Right atrium auricular region (tissue), 2 donors: ENCODE measurements around the gene NXF2B. TPM values are rescaled to one million over a fixed set of nuclear protein-coding genes. Genes with fewer than 3 reads are reported as not detected.
"Not testable (repeated sequence)": the region's sequence is repeated elsewhere in the genome, so short reads cannot be mapped to it uniquely, and the experiment has no call there.

Experiments used
- DNase-seq: peaks from one replicate; pipeline ENCODE4 v3.0.0-alpha.2; 2019; ENCODE audit warnings: low spot score
- H3K27ac ChIP-seq, 2 donors: fragments of 200-600 bp; sonication (generic); 1 replicate in 1 of 2; 2 replicates in 1 of 2; pipeline ENCODE4 v1.5.1; 2016 to 2019
- H3K27me3 ChIP-seq, 2 donors: fragments of 200-600 bp; sonication (generic); one replicate each; pipeline versions ENCODE4 v1.5.1 to v1.6.0; 2017 to 2019
- H3K36me3 ChIP-seq: fragments of 200-600 bp; sonication (generic); one replicate; pipeline ENCODE4 v1.5.1; 2016
- H3K4me1 ChIP-seq, 2 donors: fragments of 200-600 bp; sonication (generic); one replicate each; pipeline versions ENCODE4 v1.5.1 to v1.6.0; 2017 to 2019
- H3K4me3 ChIP-seq, 2 donors: fragments of 200-600 bp; sonication (generic); 1 replicate in 1 of 2; 2 replicates in 1 of 2; pipeline ENCODE4 v1.5.1; 2017 to 2019; ENCODE audit warnings: mild to moderate bottlenecking in 1 of 2, moderate library complexity in 1 of 2
- H3K9me3 ChIP-seq, 2 donors: fragments of 200-600 bp; sonication (generic); one replicate each; pipeline ENCODE4 v1.5.1; 2019
- total RNA-seq, 2 donors: library from RNA; depleted of rRNA; stranded (reverse); fragments of >200 nt; gene quantifications; one replicate each; pipeline ENCODE4 v1.1.0, GENCODE V29; 2016
- TF ChIP-seq, protein P1 (sequence below), 2 donors: fragments of 200-600 bp; sonication (generic); IDR thresholded peaks; one replicate each; pipeline ENCODE4 v1.5.1; 2019; ENCODE audit warnings: antibody characterized with exemption in 2 of 2

The NXF2B gene, protein sequence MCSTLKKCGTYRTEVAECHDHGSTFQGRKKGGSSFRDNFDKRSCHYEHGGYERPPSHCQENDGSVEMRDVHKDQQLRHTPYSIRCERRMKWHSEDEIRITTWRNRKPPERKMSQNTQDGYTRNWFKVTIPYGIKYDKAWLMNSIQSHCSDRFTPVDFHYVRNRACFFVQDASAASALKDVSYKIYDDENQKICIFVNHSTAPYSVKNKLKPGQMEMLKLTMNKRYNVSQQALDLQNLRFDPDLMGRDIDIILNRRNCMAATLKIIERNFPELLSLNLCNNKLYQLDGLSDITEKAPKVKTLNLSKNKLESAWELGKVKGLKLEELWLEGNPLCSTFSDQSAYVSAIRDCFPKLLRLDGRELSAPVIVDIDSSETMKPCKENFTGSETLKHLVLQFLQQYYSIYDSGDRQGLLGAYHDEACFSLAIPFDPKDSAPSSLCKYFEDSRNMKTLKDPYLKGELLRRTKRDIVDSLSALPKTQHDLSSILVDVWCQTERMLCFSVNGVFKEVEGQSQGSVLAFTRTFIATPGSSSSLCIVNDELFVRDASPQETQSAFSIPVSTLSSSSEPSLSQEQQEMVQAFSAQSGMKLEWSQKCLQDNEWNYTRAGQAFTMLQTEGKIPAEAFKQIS
- total RNA-seq, result not detected

DNA sequence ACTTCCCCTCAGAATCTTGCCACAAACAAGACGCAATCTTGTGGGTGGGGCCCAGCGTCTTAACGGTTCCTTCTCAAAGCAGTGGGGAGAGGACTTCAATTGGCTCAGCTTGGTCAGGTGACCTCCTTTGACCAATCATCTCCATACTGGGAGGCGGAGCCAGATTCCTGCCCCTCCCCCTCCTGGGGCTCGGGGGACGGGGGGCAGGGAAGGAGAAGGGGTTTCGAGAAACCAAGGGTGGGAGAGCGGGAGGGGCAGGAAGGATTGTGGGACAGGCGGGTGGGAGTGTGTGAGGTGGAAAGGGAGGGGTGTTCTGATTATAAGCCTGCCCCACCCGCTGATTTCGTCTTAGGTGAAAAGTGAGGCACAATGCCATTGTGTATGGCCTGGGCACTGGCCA, at the start of gene NXF2B:
Gene NXF2B (minus strand): TSS at position 101 of the 400 bp plus-strand sequence. CDS start 59,972 bp downstream, outside the sequence.
- DNase-seq, H3K36me3 ChIP-seq, H3K27ac ChIP-seq, H3K9me3 ChIP-seq, H3K4me1 ChIP-seq, H3K4me3 ChIP-seq, H3K27me3 ChIP-seq: not testable (repeated sequence)

GRCh38 chrX:102478765-102479164, 39.0 kb upstream of the NXF2B start:
- H3K4me3 ChIP-seq, H3K27me3 ChIP-seq, DNase-seq, H3K9me3 ChIP-seq, H3K27ac ChIP-seq, H3K36me3 ChIP-seq, H3K4me1 ChIP-seq: not testable (repeated sequence)

DNA sequence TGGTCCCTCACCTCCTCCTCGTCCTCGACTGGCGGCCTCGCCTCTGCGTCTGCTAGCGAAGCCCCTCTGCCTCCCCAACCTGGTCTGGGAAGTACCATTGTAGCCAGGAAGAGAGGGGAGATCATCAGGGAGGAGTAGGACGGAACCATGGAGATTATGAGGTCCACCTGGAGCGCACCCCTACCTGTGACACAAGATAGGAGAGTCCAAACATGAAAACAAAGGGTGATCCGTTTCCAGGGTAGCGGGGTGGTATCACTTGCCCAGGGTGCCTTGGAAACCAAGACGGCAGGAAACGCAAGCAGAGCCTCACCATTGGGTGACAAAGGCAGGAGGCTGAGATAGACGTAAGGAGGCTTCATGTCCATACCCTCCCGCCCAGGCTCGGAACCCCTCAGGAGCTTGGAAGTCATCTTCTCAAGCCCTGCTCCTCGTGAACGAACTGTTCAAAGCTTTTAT, 32.0 kb upstream of the NXF2B start, which contains the start of gene TCP11X2:
Gene TCP11X2 (minus strand): TSS at position 51 of the 459 bp plus-strand sequence.
- H3K9me3 ChIP-seq, DNase-seq, H3K27me3 ChIP-seq: not testable (repeated sequence)

DNA sequence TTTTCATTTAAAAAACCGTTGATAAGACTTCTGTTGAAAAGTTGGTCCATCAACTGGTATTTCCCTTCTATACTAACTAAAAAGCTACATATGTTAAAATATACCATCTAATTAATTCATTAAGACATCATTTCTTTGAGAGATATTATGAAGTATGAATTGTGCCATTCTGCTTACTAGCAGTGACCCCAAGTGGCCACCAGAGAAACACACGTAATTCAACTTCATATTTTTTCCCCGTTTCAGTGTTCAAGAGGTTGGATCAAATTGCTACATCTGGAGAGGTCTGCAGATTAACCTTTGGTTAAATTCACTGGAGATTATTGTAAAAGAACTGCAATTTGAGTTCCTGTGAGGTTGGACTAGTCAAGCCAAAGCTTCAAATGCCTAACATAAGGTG, 30.4 kb upstream of the NXF2B start:
- not testable (repeated sequence) for H3K9me3 ChIP-seq, H3K36me3 ChIP-seq, H3K27ac ChIP-seq, H3K27me3 ChIP-seq, H3K4me1 ChIP-seq, H3K4me3 ChIP-seq, DNase-seq

More for the DNA sequence above, 32.0 kb upstream of the NXF2B start, which contains the start of gene TCP11X2:
- H3K27ac ChIP-seq, H3K4me1 ChIP-seq, H3K4me3 ChIP-seq, H3K36me3 ChIP-seq: not testable (repeated sequence)

- not testable (repeated sequence) for H3K9me3 ChIP-seq, H3K36me3 ChIP-seq, H3K27me3 ChIP-seq, DNase-seq, H3K27ac ChIP-seq, H3K4me3 ChIP-seq, H3K4me1 ChIP-seq
Observed at GRCh38 chrX:102458615-102459014, 18.8 kb upstream of the NXF2B start.

- H3K4me3 ChIP-seq, H3K27me3 ChIP-seq, H3K4me1 ChIP-seq, H3K36me3 ChIP-seq, DNase-seq, H3K27ac ChIP-seq, H3K9me3 ChIP-seq: not testable (repeated sequence)
Observed at GRCh38 chrX:102414493-102414892, 25.3 kb downstream of the NXF2B start.

DNA sequence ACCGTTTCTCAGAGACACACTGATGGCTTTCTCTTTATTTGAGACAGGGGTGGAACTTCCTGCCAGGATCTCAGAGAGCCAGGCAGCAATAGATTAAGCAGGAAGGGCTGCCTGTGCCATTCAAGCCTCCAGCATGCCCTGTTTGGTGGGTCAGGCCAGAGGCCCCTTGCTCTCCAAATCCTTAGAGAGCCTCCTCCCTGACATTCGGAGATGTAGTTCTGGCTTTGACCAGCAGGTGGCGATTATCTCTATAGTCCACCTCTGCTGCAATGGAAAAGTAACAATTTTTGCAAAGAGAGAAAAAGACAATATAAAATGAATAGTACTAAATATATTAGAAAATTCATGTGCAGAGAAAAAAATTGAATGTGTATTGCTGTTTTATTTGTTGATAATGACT, 93.9 kb downstream of the NXF2B start:
- peak; percentile 73 for DNase-seq

DNA sequence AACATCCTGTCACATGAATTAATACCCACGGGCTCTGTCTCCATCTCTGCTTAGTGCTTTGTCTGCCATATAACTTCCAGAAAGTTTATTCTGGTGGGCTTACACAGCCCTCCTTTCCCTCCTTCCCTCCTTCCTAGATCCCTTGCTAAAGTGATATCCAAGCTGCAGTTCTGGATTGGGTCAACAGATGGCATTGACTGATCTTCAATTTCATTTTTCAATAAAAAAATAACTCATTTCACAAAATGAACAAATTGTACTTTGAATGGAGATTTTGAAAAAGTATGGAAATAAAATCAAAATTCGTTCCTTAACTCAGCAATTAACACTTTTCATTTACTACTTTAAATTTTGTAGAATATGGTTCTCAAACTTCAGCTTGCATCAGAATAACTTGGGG, 97.9 kb downstream of the NXF2B start:
- Histone ChIP-seq H3K4me1 (no peaks in the 10 kb centered on the region), H3K4me3 (no peak overlapping the region), H3K27ac (no peak overlapping the region), H3K36me3 (no peaks in the 10 kb centered on the region), H3K27me3 (no peaks in the 10 kb centered on the region), H3K9me3 (no peaks in the 10 kb centered on the region)
- no peak for DNase-seq
- TF ChIP-seq, protein P1, sequence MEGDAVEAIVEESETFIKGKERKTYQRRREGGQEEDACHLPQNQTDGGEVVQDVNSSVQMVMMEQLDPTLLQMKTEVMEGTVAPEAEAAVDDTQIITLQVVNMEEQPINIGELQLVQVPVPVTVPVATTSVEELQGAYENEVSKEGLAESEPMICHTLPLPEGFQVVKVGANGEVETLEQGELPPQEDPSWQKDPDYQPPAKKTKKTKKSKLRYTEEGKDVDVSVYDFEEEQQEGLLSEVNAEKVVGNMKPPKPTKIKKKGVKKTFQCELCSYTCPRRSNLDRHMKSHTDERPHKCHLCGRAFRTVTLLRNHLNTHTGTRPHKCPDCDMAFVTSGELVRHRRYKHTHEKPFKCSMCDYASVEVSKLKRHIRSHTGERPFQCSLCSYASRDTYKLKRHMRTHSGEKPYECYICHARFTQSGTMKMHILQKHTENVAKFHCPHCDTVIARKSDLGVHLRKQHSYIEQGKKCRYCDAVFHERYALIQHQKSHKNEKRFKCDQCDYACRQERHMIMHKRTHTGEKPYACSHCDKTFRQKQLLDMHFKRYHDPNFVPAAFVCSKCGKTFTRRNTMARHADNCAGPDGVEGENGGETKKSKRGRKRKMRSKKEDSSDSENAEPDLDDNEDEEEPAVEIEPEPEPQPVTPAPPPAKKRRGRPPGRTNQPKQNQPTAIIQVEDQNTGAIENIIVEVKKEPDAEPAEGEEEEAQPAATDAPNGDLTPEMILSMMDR (IDR thresholded peaks at IDR 0.05), result no peak

More for the DNA sequence above, 93.9 kb downstream of the NXF2B start:
- peaks cover 0 to 9% of the 10 kb centered on the region in 2 donors for H3K9me3 ChIP-seq
- no peaks in the 10 kb centered on the region for H3K27me3 ChIP-seq
- H3K4me3 ChIP-seq, result no peak overlapping the region
- TF ChIP-seq, protein P1 (IDR thresholded peaks at IDR 0.05), result peak; percentile 87 to 88
- no peaks in the 10 kb centered on the region for H3K36me3 ChIP-seq
- no peak overlapping the region for H3K27ac ChIP-seq
- no peaks in the 10 kb centered on the region for H3K4me1 ChIP-seq
